T-helper 2 cell (primary cell): ENCODE measurements around the gene DNAI2.
"Not testable (repeated sequence)": the region's sequence is repeated elsewhere in the genome, so short reads cannot be mapped to it uniquely, and the experiment has no call there.

Source experiments
- DNase-seq, 5 experiments: peaks; one replicate each; pipeline versions ENCODE4 v3.0.0 to v3.0.0-alpha.2; 2012 to 2022

DNAI2 gene

DNA sequence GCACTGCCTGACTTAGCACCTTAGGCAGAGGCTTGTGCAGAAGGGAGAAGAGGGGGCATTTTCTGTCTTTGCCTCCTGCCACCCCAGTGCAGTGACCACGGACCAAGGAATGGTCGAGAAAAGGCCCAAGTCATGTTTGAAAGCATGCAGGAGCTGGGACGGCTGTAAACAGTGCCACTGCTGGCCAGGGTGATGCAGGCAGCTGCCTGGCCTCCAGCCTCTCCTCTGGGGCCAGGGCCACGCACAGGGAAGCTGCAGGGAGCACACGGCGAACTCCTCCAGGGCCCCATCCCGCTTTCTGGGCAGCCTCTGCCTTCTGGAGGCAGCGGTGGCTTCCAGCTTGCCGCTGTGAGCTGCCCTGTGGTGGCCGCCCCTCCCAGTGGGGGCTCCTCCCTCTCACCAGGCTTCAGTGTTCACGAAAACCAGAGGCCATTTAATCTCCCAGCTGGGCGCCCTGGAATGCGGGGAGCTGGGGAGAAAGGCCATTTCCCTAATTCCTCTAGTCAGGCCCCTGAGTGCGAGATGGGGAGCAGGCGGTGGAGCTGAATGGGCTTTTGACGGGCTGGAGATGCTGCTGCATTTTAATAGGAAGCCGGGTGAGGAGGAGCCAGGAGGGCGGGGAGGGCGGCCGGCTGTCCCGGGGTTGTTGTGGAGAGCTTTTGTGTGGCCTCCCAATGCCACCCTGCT is 28.7 kb upstream of the DNAI2 start:
- DNase-seq, result no peak

DNA sequence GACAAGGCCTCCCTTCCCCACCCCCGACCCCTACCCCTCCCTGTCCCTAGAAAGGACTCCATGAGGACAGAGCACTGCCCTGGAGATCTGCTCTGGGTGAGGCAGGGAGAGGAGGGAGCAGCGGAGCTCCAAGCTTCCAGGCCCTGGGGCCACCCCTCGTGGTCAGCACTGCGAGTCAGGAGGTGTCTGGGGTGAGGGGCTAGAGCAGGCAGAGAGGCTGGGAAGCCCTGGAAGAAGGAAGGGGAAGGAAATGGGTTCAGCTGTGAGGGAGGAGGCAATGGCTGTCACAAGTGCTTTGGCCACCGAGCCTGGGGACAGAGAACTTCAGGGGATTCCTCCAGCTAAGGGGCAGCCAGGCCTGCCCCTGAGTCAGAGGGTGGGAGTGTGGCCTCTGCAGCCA is 28.2 kb upstream of the DNAI2 start:
- DNase-seq, result no peak

DNA sequence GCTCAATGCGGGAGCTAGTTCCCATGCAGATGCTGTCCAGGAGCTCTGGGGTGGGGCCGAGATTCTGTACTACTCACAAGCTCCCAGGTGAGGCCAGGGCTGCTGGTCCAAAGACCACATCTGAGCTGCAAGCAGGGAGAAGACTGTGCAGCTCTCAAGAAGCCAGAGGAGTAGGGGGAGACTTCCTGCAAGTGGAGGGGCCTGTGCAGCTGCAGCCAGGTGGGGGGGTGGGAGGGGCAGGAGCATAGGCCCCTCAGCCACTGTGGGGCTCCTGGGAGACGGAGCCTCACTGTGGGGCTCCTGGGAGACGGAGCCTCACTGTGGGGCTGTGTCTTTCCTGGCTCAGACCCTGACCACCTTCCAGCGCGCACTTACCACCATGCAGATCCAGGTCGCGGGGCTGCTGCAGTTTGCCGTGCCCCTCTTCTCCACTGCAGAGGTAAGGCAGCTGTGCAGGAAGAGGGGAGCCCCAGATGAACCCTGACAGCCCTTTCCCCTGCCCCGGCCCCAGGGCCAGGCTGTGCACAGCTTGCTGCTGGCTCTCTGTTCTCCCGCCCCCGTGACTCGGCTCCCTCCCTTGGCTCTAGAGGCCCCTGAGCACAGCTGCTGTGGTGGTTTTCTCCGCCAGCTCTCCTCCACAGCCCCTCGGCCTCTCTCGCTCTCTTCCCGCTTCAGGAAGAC is 24.3 kb upstream of the DNAI2 start:
- no peak for DNase-seq

DNA sequence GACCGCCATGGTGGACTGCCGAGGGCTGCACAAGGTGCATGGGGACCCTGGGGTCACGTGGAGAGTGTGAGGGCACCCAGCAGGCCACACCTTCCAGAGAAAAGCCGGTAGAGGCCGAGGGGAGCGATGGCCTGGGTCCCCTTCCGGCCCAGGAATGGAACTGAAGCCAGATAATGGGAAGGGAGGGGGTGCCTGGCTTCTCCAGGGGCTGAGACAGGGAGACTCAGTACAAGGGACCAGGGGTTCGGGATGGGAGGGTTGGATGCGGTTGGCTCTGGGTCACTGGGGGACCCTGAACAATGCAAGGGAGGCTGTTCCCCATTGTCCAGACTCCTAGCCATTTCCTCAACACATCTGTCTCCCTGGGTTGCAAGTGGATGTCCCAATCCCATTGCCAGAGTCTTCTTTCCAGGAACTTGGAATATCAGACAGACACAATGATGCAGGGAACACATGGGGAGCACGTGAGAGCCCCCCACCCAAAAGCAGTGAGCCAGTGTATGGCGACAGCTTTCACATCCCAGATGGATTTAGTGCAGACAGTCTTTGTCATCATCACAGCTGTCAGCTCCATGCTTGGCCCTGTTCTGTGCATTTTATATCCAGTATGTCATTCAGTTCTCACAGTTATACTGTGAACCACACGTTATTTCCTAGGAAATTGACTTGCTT is 23.6 kb upstream of the DNAI2 start:
- no peak for DNase-seq

DNA sequence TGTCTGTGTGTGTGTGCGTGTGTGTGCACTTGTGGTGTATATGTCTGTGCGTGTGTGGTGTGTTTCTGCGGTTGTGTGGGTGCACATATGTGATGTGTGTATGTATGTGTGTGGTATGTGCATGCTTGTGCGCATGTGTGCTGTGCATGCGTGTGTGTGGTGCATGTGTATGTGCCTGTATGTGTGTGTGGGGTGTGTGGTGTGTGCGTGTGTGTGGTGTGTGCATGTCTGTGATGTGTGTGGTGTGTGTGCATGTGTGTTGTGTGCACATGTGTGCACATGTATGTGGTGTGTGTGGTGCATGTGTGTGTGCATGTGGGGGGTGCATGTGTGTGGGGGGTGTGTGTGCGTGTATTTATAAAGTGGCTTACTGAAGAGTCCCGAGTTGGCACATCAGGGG is 23.0 kb upstream of the DNAI2 start:
- DNase-seq, result no peak

DNA sequence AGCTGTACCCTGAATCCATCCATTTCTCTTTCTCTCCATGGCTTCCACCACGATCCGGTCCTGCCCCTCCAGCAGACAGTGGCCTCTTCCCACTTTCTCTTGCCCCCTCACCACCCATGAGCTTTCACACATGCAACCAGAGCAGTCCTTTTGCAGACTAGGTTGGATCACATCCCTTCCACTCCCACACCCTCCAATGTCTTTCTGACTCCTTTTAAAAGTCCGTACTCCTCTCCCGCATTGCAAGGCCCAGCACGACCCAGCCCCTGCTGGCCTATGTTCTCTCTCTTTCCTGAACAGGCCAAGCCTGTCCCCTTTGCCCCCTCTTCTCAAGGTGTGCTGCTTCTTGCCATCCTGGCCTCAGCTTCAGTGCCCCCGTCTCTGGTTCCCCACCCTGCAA is 22.5 kb upstream of the DNAI2 start:
- no peak for DNase-seq

DNA sequence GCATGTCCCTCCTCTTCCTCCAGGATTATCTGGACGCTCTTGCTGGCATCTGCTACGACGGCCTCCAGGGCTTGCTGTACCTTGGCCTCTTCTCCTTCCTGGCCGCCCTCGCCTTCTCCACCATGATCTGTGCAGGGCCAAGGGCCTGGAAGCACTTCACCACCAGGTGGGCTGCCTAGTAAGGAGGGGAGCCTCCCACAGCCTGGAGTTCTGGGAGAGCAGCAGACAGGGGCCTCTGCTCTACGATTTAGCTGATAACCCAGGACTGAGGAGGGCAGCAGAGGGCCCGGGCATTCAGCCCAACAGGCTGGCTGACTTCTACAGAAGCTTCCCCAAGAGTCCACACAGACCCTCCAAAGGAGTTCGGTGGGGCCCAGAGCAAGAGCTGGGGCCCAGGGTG is 21.8 kb upstream of the DNAI2 start:
- no peak for DNase-seq

DNA sequence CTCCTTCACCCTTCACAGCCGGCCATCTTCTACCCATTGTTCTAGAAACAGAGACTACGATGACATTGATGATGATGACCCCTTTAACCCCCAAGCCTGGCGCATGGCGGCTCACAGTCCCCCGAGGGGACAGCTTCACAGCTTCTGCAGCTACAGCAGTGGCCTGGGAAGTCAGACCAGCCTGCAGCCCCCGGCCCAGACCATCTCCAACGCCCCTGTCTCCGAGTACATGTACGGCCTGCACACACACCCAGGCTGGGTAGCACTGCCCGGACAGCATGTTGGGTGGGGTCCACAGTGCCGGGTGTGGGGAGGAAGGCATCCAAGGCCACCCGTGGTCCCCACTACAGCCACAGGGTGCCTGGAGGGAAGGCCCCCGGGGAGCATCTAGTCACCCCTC is 21.0 kb upstream of the DNAI2 start:
- DNase-seq, result no peak

DNA sequence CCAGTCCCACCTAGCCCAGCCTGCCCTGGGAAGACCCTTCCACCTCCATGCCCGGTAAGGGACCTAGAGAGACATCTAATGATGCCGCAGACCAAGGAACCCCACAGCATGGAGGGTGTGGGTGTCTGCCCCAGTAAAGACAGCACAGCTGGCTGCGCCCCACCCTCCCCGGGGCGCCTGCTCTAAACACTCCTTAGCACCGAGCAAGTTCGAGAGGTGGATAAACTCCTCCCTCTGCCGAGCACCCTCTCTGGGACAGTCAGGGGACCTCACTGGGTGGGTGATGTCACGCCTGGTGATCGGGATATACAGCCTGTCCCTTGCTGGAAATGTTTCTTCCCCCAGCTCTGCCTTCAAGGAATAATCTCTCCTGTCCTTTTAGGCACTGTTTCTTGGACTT is 16.7 kb upstream of the DNAI2 start:
- no peak for DNase-seq

DNA sequence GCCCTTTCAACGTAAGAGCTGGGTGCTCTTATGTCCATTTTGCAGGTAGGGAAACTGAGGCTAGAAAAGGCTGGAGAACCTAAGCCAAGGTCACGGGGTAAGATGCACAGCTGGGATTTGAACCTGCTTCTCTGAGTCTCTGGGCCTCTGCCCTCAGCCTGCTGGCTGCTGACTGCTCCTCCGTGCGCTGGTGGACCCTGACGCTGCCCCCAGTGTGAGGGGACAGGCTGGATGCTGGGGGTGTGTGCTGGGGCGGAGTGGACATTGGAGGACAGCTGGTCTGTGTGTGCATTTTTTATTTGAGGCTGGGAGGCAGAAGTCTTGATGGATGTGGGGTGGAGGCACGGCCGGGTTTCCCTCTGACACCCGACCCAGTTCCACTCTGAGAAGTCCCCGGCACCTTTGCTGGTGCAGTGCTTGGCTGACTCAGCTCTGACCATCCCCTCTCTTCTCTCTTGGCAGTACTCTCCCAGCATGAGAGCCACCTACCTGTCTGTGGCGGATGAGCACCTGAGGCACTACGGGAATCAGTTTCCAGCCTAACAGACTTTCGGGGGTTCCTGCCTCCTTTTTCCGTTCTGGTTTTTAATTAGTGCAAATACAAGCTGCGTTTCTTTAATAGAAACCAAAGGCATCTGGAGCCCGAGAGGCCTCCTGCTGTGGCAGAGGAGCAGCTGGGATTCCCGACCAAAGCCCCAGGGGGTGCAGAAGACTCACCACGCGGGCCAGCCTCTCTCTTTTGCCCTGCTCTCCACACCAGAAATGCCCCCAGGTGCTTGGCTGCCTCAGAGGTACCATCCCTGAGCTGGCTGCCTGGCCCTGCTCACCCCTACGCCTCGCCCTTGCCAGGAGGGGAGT is 14.1 kb upstream of the DNAI2 start:
- no peak for DNase-seq

DNA sequence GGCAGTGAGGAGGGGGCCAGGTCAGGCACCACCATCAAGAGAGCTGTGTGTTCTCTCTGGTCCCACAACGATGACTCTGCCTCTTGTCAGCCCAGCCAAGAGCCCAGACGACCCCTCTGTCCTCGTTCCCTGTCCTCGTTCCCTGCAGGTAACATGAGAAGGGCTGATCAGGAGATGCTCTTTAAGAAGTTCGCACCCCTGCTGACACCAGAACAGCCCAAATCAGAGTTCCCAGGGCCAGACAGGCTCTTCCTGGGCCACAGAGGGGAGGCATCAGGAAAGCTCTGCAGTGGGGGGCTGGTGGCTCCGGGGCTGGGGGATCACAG is 13.5 kb upstream of the DNAI2 start:
- DNase-seq, result no peak

DNA sequence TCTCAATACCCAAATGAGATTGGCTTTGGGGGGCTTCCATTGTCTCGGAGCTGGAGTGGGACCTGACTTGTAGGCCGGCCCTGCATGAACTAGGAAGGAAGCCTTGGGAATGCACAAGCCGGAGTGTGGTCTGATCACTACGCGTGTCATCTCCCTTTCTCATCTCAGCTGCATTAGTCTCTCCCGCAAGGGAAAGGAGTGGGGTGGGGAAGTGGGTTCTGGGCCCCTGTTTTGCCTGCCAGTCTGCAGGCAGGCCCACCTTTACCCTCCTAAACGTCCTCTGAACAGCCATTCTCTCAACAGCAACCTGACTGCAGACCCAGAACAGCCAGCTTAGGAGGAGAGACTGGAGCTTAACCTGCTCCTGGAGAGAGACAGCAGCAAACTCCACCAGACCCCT is 11.4 kb upstream of the DNAI2 start:
- no peak for DNase-seq

DNA sequence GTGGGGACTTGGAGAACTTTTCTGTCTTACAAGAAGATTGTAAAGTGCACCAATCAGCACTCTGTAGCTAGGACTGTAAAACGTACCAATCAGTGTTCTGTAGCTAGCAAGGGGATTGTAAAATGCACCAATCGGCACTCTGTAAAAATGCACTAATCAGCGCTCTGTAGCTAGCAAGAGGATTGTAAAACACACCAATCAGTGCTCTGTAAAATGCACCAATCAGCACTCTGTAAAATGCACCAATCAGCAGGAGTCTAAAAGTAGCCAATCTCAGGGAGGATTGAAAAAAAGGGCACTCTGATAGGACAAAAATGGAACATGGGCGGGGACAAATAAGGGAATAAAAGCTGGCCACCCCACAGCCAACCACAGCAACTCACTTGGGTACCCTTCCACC is 7.0 kb upstream of the DNAI2 start:
- not testable (repeated sequence) for DNase-seq

DNA sequence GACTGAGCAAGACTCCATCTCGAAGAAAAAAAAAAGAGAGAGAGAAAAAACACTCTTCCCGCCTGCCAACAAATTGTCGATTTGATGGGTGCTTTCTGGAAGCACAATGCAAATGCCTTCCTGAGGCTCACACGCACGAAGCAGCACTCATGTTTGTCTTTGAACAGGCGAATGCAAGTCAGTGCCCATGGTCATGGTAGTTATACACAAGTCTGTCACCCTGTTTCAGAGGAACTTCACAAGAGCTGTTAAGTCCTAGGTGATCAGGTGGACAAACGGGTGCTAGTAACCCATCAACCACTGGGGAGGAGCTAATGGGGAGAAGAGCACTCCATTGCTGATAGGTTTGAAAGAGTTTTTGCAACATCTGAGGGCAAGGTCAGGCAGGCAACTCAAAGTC is 6.5 kb upstream of the DNAI2 start:
- DNase-seq, result no peak

DNA sequence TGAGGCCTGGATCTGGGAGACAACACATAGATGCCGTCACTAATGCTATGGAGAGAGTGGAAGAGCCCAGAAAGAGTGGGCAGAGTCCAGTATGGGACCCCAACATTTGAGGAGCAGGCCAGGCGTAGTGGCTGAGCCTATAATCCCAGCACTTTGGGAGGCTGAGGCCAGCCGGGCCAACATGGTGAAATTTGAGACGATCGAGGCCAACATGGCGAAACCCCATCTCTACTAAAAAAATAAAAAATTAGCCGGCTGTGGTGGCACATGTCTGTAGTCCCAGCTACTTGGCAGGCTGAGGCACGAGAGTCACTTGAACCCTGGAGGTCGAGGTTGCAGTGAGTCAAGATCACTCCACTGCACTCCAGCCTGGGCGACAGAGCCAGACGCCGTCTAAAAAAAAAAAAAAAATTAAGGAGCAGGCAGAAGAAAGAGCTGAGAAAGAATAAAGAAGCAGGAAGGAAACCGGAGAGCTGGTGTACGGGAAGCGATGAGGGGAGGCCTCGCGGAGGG is 6.0 kb upstream of the DNAI2 start:
- no peak for DNase-seq

DNA sequence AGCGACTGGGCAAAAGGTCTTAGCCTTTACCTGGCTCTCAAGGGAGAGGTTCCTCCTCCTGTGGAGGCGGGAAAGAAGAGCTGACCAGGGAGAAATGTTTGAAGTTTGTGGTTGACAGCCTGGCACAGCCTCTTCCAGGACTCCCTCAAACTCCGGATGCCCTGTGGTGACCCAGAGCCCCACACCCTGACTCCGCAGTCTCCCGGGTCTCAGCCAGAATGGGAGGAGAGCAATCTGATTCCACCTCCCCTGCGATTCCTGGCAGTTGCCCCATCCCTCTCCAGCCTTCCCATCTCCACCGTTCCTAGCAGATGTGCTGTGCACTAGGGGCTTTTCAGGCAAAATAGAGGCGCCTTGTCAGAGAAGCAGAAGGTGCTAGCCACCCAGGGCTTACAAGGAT is 5.5 kb upstream of the DNAI2 start:
- no peak for DNase-seq

DNA sequence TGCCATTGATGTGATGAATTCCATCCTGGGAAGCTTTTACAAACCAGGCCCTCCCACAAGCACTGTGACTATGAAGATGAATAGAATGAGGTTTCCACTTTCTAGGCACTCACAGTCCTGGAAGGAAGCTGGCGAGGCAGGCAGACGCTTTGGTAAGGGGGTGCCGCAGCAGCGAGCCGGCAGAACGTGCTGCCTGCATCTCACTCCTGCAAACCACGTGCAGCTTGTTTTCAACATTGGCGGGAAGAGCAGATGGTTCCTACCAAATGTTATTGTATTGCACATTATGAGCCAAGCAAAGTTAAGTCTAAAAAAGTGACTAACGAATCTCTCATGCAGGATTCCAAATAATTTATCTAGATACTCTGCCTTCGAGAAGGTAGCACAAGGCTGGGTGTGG is 3.7 kb upstream of the DNAI2 start:
- DNase-seq, result no peak

DNA sequence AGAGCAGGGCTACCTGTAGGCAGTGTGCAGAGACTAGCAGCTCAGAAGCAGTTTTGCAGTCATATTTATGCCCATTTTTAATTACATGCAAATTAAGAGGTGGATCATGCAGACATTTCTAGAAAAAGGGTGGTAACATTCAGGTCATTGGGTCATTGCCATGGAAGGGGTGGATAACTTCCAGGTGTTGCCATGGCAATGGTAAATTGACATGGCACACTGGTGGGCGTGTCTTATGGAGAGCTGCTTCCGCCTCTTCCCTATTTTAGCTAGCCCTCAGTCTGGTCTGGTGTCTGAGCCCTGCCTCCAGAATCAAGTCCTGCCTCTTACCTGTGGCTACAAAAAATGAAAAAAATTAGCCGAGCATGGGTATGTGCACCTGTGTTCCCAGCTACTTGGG is 2.8 kb upstream of the DNAI2 start:
- no peak for DNase-seq

DNA sequence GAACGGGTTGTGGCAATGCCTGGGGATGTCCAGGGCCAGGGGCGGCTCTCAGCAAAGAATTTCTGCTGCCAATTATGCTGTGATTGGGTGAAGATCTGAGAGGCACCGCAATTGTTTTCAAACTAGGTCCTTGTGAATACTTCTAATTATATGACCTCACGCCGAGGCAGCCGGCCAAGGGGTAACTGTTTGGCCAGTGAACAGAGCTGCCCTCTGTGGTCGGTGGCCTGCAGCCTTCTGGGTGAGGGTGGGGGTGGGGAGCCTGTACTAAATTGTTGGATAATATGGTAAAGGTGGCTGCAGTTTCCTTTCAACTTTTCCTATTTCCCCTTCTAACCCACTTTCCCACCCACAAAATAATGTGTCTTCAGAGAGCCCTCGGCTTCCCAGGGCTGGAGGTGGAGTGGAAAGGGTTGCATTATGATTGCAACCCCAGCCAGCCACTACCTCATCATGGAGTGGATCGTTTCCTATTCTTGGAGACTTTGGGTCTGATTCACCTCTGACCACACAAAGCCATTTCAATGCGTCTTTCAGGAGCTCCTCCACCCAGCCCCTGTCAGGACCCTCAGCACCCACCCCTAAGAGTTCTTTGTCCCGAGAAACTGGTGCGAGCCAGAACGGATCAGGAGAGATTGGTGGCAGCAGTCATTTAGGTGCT is 2.0 kb upstream of the DNAI2 start:
- no peak for DNase-seq

DNA sequence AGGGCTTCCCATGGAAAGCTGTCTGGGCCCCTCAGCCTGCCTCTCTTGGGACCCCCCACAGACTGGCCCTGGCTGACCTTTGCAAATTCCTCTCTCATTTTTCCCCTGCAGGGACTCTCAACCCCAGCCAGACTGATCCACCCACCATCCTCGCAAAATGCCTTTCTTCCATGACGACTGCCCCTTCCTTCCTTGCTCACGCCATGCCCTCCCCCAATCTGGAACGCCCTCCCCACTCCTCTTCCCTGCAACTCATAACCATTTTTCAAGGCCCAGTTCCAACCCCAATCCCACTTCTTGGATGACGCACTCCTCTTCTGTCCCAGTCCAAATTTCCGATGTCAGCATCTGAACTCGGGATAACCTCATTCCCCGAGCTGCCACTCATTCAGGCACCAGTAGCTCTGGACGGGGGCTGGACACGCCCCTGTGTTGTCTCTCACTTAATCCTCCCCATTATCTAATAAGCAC is 1.3 kb upstream of the DNAI2 start:
- no peak for DNase-seq

DNA sequence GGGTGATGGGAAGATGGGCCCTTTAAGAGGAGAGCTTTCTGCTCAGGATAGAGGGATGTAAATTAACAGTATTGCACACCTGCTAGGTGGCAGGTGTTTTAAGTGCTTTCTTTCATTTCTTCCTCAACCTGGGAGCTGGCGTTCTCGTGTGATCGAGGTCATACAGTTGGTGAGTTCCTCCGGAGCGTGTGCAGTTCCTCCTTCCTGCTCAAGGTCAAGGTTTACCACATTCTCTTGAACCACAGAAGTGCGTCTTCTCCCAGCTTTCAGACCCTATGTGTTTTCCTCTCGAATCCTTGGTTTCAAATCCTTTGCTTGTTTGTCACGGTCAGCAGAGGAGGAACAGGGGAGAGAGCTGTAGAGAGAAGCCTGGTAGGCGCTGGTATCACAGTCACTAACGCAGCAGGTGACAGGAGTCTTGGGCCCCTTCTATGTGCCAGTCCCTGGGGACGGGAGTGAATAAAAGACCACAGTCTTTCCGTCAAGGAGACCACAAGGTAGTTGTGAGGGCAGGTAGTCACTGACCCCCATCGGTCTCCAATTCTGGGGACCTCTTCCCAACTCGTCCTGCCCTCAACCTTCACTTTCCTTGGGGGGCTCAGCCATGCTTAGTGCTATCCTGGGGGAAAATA is 791 bp downstream of the DNAI2 start:
- DNase-seq, result no peak

DNA sequence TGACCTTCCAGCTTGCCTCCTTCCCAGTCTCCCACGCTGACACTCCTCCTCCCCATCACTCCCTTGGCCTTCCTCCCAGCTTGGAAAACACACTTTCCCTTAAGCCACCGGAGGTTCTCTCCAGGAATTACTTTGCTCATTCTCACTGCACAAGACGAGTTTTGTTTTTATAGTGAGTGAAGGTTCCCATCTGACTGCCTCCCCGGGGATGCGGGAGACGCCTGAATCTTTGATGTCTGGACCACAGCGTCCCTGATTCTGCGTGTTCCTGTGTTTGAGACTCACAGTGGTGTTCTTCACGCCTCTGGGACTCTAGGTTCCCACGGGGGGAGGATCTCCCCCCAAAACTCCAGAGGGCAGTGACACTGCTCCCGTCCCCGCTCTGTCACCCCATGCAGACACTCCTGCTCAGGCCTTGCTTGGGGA is 2.0 kb downstream of the DNAI2 start:
- no peak for DNase-seq
